Erythroblast (primary cell): ENCODE data around the gene IFIT3.

Source experiments
- GATA1 ChIP-seq: IDR thresholded peaks from 2 replicates; pipeline ENCODE4 v1.6.1; 2011; ENCODE audit warnings: low read depth, mild to moderate bottlenecking, control low read depth, low read length, moderate library complexity
- POLR2A ChIP-seq: IDR thresholded peaks from 2 replicates; pipeline ENCODE4 v1.6.1; 2011; ENCODE audit warnings: mild to moderate bottlenecking, low read length

GRCh38 chr10:89335226-89335625 lies 7.4 kb downstream of the IFIT3 start:
- TF ChIP-seq POLR2A: no peak
- no peak for TF ChIP-seq GATA1
